ENCODE measurements around the gene CPB2. TPM values are rescaled to one million over a fixed set of nuclear protein-coding genes. Genes with fewer than 3 reads are reported as not detected.

The CPB2 gene
- total and polyA plus RNA-seq, 5 donors from 2014 or later: 0.17 TPM; not detected in 4

Other genes starting within 250 kb of the CPB2 start
- 58.4 TPM for gene ZC3H13, start 52.3 kb downstream of the CPB2 start, total RNA-seq
- 10 to 100 TPM; 23.7 to 28.2 (median 25.0) TPM for gene ZC3H13, start 52.3 kb downstream of the CPB2 start, polyA plus RNA-seq
- gene LCP1, start 77.1 kb upstream of the CPB2 start, total RNA-seq: 516 TPM
- 1,000 to 10,000 TPM in 3 of 4 donors, 100 to 1,000 TPM in 1; 831 to 1,155 (median 1,047) TPM for gene LCP1, start 77.1 kb upstream of the CPB2 start, polyA plus RNA-seq
- gene LRRC63, start 106.9 kb upstream of the CPB2 start, total RNA-seq: 0.20 TPM
- under 1 TPM; 0.12 to 0.49 (median 0.18) TPM for gene LRRC63, start 106.9 kb upstream of the CPB2 start, polyA plus RNA-seq

Measured in CD4-positive, CD25-positive, alpha-beta regulatory T cell (primary cell).